Effector memory CD8-positive, alpha-beta T cell (primary cell): ENCODE results near the gene SMIM32.

Experiments
- ATAC-seq: fragments of 150-1000 bp; cut with Tn5 transposase; replicated peaks from 2 replicates; pipeline ENCODE4 v1.10.0; 2021; ENCODE audit warnings: mild to moderate bottlenecking, moderate library complexity
- DNase-seq, 3 experiments: peaks; one replicate each; pipeline ENCODE4 v3.0.0; 2021
- H3K27ac Mint-ChIP-seq, 2 donors: one replicate each; pipeline ENCODE4 v1.8.0; 2022; ENCODE audit warnings: mild to moderate bottlenecking in 2 of 2, mixed read lengths in 2 of 2, moderate library complexity in 2 of 2
- H3K27me3 Mint-ChIP-seq, 2 donors: one replicate each; pipeline ENCODE4 v1.8.0; 2022; ENCODE audit warnings: mixed read lengths in 2 of 2
- H3K36me3 Mint-ChIP-seq: one replicate; pipeline ENCODE4 v1.8.0; 2022; ENCODE audit warnings: mild to moderate bottlenecking, moderate library complexity, mixed read lengths; ENCODE audit not compliant: insufficient read depth
- H3K4me1 Mint-ChIP-seq, 2 donors: one replicate each; pipeline ENCODE4 v1.8.0; 2022; ENCODE audit warnings: low read depth in 2 of 2, mixed read lengths in 2 of 2
- H3K4me3 Mint-ChIP-seq, 2 donors: one replicate each; pipeline ENCODE4 v1.8.0; 2022; ENCODE audit warnings: mild to moderate bottlenecking in 2 of 2, mixed read lengths in 2 of 2, moderate library complexity in 2 of 2
- H3K9me3 Mint-ChIP-seq, 2 donors: one replicate each; pipeline ENCODE4 v1.8.0; 2022; ENCODE audit warnings: mixed read lengths in 2 of 2

Gene SMIM32

GRCh38 chr5:136202469-136203205 is 9.7 kb upstream of the SMIM32 start:
- Mint-ChIP-seq H3K4me1 (peaks cover 0 to 2% of the 10 kb centered on the region in 2 donors), H3K27me3 (peaks cover 5 to 85% of the 10 kb centered on the region in 2 donors), H3K4me3 (no peak overlapping the region), H3K9me3 (no peaks in the 10 kb centered on the region), H3K27ac (no peak overlapping the region), H3K36me3 (peaks cover 2% of the 10 kb centered on the region)
- ATAC-seq (no peak), DNase-seq (no peak)

- Mint-ChIP-seq H3K36me3 (peaks cover 2% of the 10 kb centered on the region), H3K9me3 (no peaks in the 10 kb centered on the region), H3K4me1 (peaks cover 0 to 2% of the 10 kb centered on the region in 2 donors), H3K27ac (no peak overlapping the region), H3K4me3 (no peak overlapping the region), H3K27me3 (peaks cover 8 to 86% of the 10 kb centered on the region in 2 donors)
- ATAC-seq = no peak
- DNase-seq = no peak
Observed at GRCh38 chr5:136201870-136202269, 8.9 kb upstream of the SMIM32 start.

- H3K4me3 Mint-ChIP-seq = no peak overlapping the region
- H3K9me3 Mint-ChIP-seq = no peaks in the 10 kb centered on the region
- H3K4me1 Mint-ChIP-seq = peaks cover 0 to 2% of the 10 kb centered on the region in 2 donors
- no peak for ATAC-seq
- H3K36me3 Mint-ChIP-seq = peaks cover 2% of the 10 kb centered on the region
- H3K27me3 Mint-ChIP-seq = peaks cover 19 to 88% of the 10 kb centered on the region in 2 donors
- no peak overlapping the region for H3K27ac Mint-ChIP-seq
- no peak for DNase-seq
Observed at GRCh38 chr5:136200761-136201160, 7.8 kb upstream of the SMIM32 start.

GRCh38 chr5:136200130-136200529 is 7.2 kb upstream of the SMIM32 start:
- no peak overlapping the region for H3K4me3 Mint-ChIP-seq
- H3K27me3 Mint-ChIP-seq = peaks cover 25 to 95% of the 10 kb centered on the region in 2 donors
- H3K36me3 Mint-ChIP-seq = peaks cover 2% of the 10 kb centered on the region
- H3K4me1 Mint-ChIP-seq = peaks cover 0 to 2% of the 10 kb centered on the region in 2 donors
- ATAC-seq (no peak), DNase-seq (no peak)
- no peak overlapping the region for H3K27ac Mint-ChIP-seq
- H3K9me3 Mint-ChIP-seq = no peaks in the 10 kb centered on the region

- no peak overlapping the region for H3K4me3 Mint-ChIP-seq
- peaks cover 2% of the 10 kb centered on the region for H3K36me3 Mint-ChIP-seq
- DNase-seq (no peak), ATAC-seq (no peak)
- H3K4me1 Mint-ChIP-seq = peaks cover 0 to 2% of the 10 kb centered on the region in 2 donors
- no peaks in the 10 kb centered on the region for H3K9me3 Mint-ChIP-seq
- H3K27ac Mint-ChIP-seq = no peak overlapping the region
- H3K27me3 Mint-ChIP-seq = peaks cover 32 to 100% of the 10 kb centered on the region in 2 donors
Observed at GRCh38 chr5:136199408-136199807, 6.4 kb upstream of the SMIM32 start.

GRCh38 chr5:136198453-136198852 is 5.5 kb upstream of the SMIM32 start:
- peaks cover 33 to 100% of the 10 kb centered on the region in 2 donors for H3K27me3 Mint-ChIP-seq

GRCh38 chr5:136197462-136198142 is 4.6 kb upstream of the SMIM32 start:
- no peaks in the 10 kb centered on the region for H3K9me3 Mint-ChIP-seq
- no peak for DNase-seq
- H3K4me1 Mint-ChIP-seq = peaks cover 0 to 2% of the 10 kb centered on the region in 2 donors
- peaks cover 33 to 100% of the 10 kb centered on the region in 2 donors for H3K27me3 Mint-ChIP-seq
- H3K36me3 Mint-ChIP-seq = peaks cover 2% of the 10 kb centered on the region
- no peak overlapping the region for H3K4me3 Mint-ChIP-seq
- no peak for ATAC-seq
- H3K27ac Mint-ChIP-seq = no peak overlapping the region

More at GRCh38 chr5:136198453-136198852, 5.5 kb upstream of the SMIM32 start:
- ATAC-seq = no peak
- DNase-seq = no peak
- Mint-ChIP-seq H3K36me3 (peaks cover 2% of the 10 kb centered on the region), H3K4me3 (no peak overlapping the region), H3K27ac (no peak overlapping the region), H3K9me3 (no peaks in the 10 kb centered on the region), H3K4me1 (peaks cover 0 to 4% of the 10 kb centered on the region in 2 donors)

GRCh38 chr5:136195971-136196820 is 3.2 kb upstream of the SMIM32 start:
- H3K27ac Mint-ChIP-seq = no peak overlapping the region
- H3K27me3 Mint-ChIP-seq = peaks cover 42 to 95% of the 10 kb centered on the region in 2 donors
- no peak for ATAC-seq
- H3K4me1 Mint-ChIP-seq = peaks cover 0 to 5% of the 10 kb centered on the region in 2 donors
- H3K9me3 Mint-ChIP-seq = no peaks in the 10 kb centered on the region
- peaks cover 5% of the 10 kb centered on the region for H3K36me3 Mint-ChIP-seq
- no peak overlapping the region for H3K4me3 Mint-ChIP-seq
- no peak for DNase-seq

GRCh38 chr5:136194576-136194975 is 1.6 kb upstream of the SMIM32 start:
- H3K27ac Mint-ChIP-seq = no peak overlapping the region
- ATAC-seq = no peak
- H3K4me1 Mint-ChIP-seq = peaks cover 0 to 5% of the 10 kb centered on the region in 2 donors
- peaks cover 42 to 87% of the 10 kb centered on the region in 2 donors for H3K27me3 Mint-ChIP-seq
- H3K4me3 Mint-ChIP-seq = no peak overlapping the region
- DNase-seq = no peak
- H3K9me3 Mint-ChIP-seq = no peaks in the 10 kb centered on the region
- peaks cover 5% of the 10 kb centered on the region for H3K36me3 Mint-ChIP-seq

GRCh38 chr5:136193322-136193935 is 467 bp upstream of the SMIM32 start:
- Mint-ChIP-seq H3K27ac (no peak overlapping the region), H3K4me1 (peaks cover 0 to 5% of the 10 kb centered on the region in 2 donors), H3K27me3 (peaks cover 42 to 76% of the 10 kb centered on the region in 2 donors), H3K36me3 (peaks cover 3% of the 10 kb centered on the region), H3K4me3 (peak overlapping the region in 1 of 2 donors; percentile 9), H3K9me3 (no peaks in the 10 kb centered on the region)
- DNase-seq = no peak
- ATAC-seq = no peak

- Mint-ChIP-seq H3K4me3 (peak overlapping the region in 1 of 2 donors; percentile 5), H3K9me3 (no peaks in the 10 kb centered on the region), H3K27ac (no peak overlapping the region), H3K4me1 (peaks cover 0 to 5% of the 10 kb centered on the region in 2 donors), H3K27me3 (peaks cover 42 to 62% of the 10 kb centered on the region in 2 donors), H3K36me3 (peaks cover 3% of the 10 kb centered on the region)
- ATAC-seq (no peak), DNase-seq (no peak)
Observed at GRCh38 chr5:136192015-136192525, 892 bp downstream of the SMIM32 start.

- Mint-ChIP-seq H3K9me3 (no peaks in the 10 kb centered on the region), H3K27ac (no peak overlapping the region), H3K4me1 (peaks cover 0 to 5% of the 10 kb centered on the region in 2 donors), H3K27me3 (peaks cover 36 to 56% of the 10 kb centered on the region in 2 donors), H3K36me3 (peaks cover 3% of the 10 kb centered on the region), H3K4me3 (peak overlapping the region in 1 of 2 donors; percentile 5)
- ATAC-seq (no peak), DNase-seq (no peak)
Observed at GRCh38 chr5:136191304-136192014, 1.5 kb downstream of the SMIM32 start.
